HepG2 (cell line): ENCODE measurements around the gene CKAP2L. TPM values are rescaled to one million over a fixed set of nuclear protein-coding genes. Genes with fewer than 3 reads are reported as not detected.

Experiments
- ATAC-seq: fragments of 200-7000 bp; cut with Tn5 transposase; 3 replicates; pipeline ENCODE4 v1.9.1; 2020; ENCODE audit warnings: mild to moderate bottlenecking, moderate library complexity
- BruUV-seq: library from RNA; stranded (reverse); fragments of 400-500 nt; replicated peaks from 2 replicates; lab custom pipeline; 2021; lab: Mats Ljungman, UMichigan
- CTCF ChIA-PET: fragments of 300-600 bp; formaldehyde crosslinking; extraction: SDS; loops from one replicate; lab custom pipeline; 2021; ENCODE audit warnings: low total read pairs, inconsistent platforms, low intra/inter-chr PET ratio; lab: Yijun Ruan, JAX
- POLR2A ChIA-PET: fragments of 350-600 bp; sonication (Branson Sonifier 250); formaldehyde crosslinking; loops from one replicate; lab custom pipeline; 2020; ENCODE audit warnings: antibody characterized with exemption, inconsistent platforms; lab: Yijun Ruan, JAX
- DNase-seq: peaks from one replicate; pipeline ENCODE4 v3.0.0-alpha.2; 2015; ENCODE audit warnings: low spot score
- FAIRE-seq: peaks from 3 replicates; lab custom pipeline; 2011; peaks lifted over from hg19 to GRCh38; lab: Jason Lieb, UNC
- H2AFZ ChIP-seq: one replicate; pipeline ENCODE4 v1.6.1; 2011; ENCODE audit warnings: low read length, inconsistent platforms
- H3K27ac ChIP-seq: fragments of 300-600 bp; 3 replicates; pipeline ENCODE4 v1.8.0; 2011; ENCODE audit warnings: mixed run types, mild to moderate bottlenecking, mixed read lengths, low read length, inconsistent platforms; ENCODE audit not compliant: insufficient read depth; ENCODE audit errors: extremely low read length
- H3K27me3 ChIP-seq, 2 experiments: fragments of 200-600 bp in 1 of 2; 2 replicates in 1 of 2; 3 replicates in 1 of 2; pipeline versions ENCODE4 v1.6.0 to v1.8.0; 2011; ENCODE audit warnings: low read length in 2 of 2, mild to moderate bottlenecking in 2 of 2, moderate library complexity in 2 of 2, inconsistent platforms in 1 of 2; ENCODE audit not compliant: insufficient read depth in 2 of 2, control insufficient read depth in 1 of 2
- H3K36me3 ChIP-seq, 2 experiments: fragments of 200-600 bp in 1 of 2; replicated peaks in 1 of 2; 2 replicates in 1 of 2; 3 replicates in 1 of 2; pipeline versions ENCODE4 v1.5.1 to v1.8.0; 2011; ENCODE audit warnings: low read length in 2 of 2, inconsistent platforms in 1 of 2; ENCODE audit not compliant: insufficient read depth in 2 of 2, control insufficient read depth in 1 of 2
- H3K4me1 ChIP-seq: 2 replicates; pipeline ENCODE4 v1.5.1; 2012; ENCODE audit warnings: low read length, inconsistent platforms; ENCODE audit not compliant: insufficient read depth
- H3K4me2 ChIP-seq: 2 replicates; pipeline ENCODE4 v1.6.0; 2011; ENCODE audit warnings: low read depth, low read length, inconsistent platforms
- H3K4me3 ChIP-seq, 3 experiments: fragments of 200-600 bp in 1 of 3; sonication (generic), shearing (Covaris generic) in 1 of 3; replicated peaks in 1 of 3; 2 replicates each; pipeline ENCODE4 v1.5.1; 2011 to 2016; ENCODE audit warnings: low read length in 3 of 3, inconsistent platforms in 2 of 3, low read depth in 2 of 3, mild to moderate bottlenecking in 2 of 3, control low read depth in 1 of 3, mixed read lengths in 1 of 3; ENCODE audit not compliant: insufficient read depth in 1 of 3
- H3K79me2 ChIP-seq: one replicate; pipeline ENCODE4 v1.6.1; 2011; ENCODE audit warnings: low read length, inconsistent platforms; ENCODE audit not compliant: insufficient read depth
- H3K9ac ChIP-seq: 2 replicates; pipeline ENCODE4 v1.6.0; 2011; ENCODE audit warnings: mild to moderate bottlenecking, low read depth, low read length, inconsistent platforms; ENCODE audit not compliant: insufficient read depth
- H3K9me3 ChIP-seq: 2 replicates; pipeline ENCODE4 v1.5.1; 2012; ENCODE audit warnings: mild to moderate bottlenecking, low read length
- H4K20me1 ChIP-seq: 2 replicates; pipeline ENCODE4 v1.6.0; 2011; ENCODE audit warnings: inconsistent platforms, mild to moderate bottlenecking, low read length, moderate library complexity; ENCODE audit not compliant: insufficient read depth
- CAMTA2 ChIP-seq: sonication (generic); formaldehyde crosslinking; IDR thresholded peaks from 2 replicates; pipeline ENCODE4 v1.4.0; 2020; ENCODE audit warnings: mild to moderate bottlenecking, missing genetic modification reagents, borderline replicate concordance
- FOXA1 ChIP-seq, 2 experiments: fragments of 450-650 bp in 1 of 2; sonication (generic) in 1 of 2; formaldehyde crosslinking in 1 of 2; IDR thresholded peaks; 2 replicates each; pipeline versions ENCODE4 v1.4.0 to v1.6.1; 2016 to 2020; ENCODE audit warnings: missing genetic modification reagents in 1 of 2
- HDAC2 ChIP-seq: sonication (generic); formaldehyde crosslinking; IDR thresholded peaks from 2 replicates; pipeline ENCODE4 v1.4.0; 2020; ENCODE audit warnings: missing genetic modification reagents
- MED1 ChIP-seq: sonication (generic); formaldehyde crosslinking; IDR thresholded peaks from 2 replicates; pipeline ENCODE4 v1.4.0; 2020; ENCODE audit warnings: missing genetic modification reagents
- MTA1 ChIP-seq: sonication (generic); formaldehyde crosslinking; IDR thresholded peaks from 2 replicates; pipeline ENCODE4 v1.4.0; 2020; ENCODE audit warnings: missing genetic modification reagents, mild to moderate bottlenecking, borderline replicate concordance
- POLR2A ChIP-seq, 2 experiments: IDR thresholded peaks; 2 replicates each; pipeline ENCODE4 v1.6.1; 2011; ENCODE audit warnings: low read depth in 2 of 2, low read length in 2 of 2, mild to moderate bottlenecking in 1 of 2, moderate library complexity in 1 of 2; ENCODE audit not compliant: insufficient read depth in 1 of 2
- STAT5B ChIP-seq: sonication (generic); formaldehyde crosslinking; IDR thresholded peaks from 2 replicates; pipeline ENCODE4 v1.4.0; 2020; ENCODE audit warnings: missing genetic modification reagents
- ZEB1 ChIP-seq: IDR thresholded peaks from 2 replicates; pipeline ENCODE4 v1.6.1; 2012; ENCODE audit warnings: mild to moderate bottlenecking, low read depth, inconsistent platforms; ENCODE audit not compliant: insufficient replicate concordance
- ZNF282 ChIP-seq: fragments of 450-650 bp; IDR thresholded peaks from 2 replicates; pipeline ENCODE4 v1.6.1; 2018; ENCODE audit not compliant: partially characterized antibody
- ZNF510 ChIP-seq: sonication (generic); formaldehyde crosslinking; IDR thresholded peaks from 2 replicates; pipeline ENCODE4 v1.4.0; 2020; ENCODE audit warnings: low read depth, mild to moderate bottlenecking, missing genetic modification reagents
- ZNF619 ChIP-seq: sonication (generic); formaldehyde crosslinking; IDR thresholded peaks from 2 replicates; pipeline ENCODE4 v1.4.0; 2020; ENCODE audit warnings: mild to moderate bottlenecking, missing genetic modification reagents
- ZNF83 ChIP-seq: sonication (generic); formaldehyde crosslinking; IDR thresholded peaks from 2 replicates; pipeline ENCODE4 v1.4.0; 2020; ENCODE audit warnings: missing genetic modification reagents, mild to moderate bottlenecking, borderline replicate concordance
- WGBS: methylation state at CpG from one replicate; pipeline ENCODE4 v1.1.6; 2017; ENCODE audit warnings: low lambda C conversion rate; 5-methylcytosine and 5-hydroxymethylcytosine counted together
- in situ Hi-C: cut with HindIII; loops from 2 replicates; pipeline ENCODE4 v1.10.0; 2017; ENCODE audit warnings: low pct_unique_long_range_greater_than_20kb; ENCODE audit not compliant: extremely low pct_ligation_motif_present
- intact Hi-C: fragments of 100-400 bp; cut with micrococcal nuclease; formaldehyde crosslinking; loops from one replicate; pipeline ENCODE4 v1.10.0; 2022; ENCODE audit not compliant: unreplicated experiment
- polyA plus RNA-seq, 8 experiments: library from polyadenylated mRNA; depleted of rRNA in 3 of 8; stranded (reverse) in 7 of 8; unstranded in 1 of 8; fragments of >200 nt; fragmentation: Illumina TruSeq in 4 of 8; extraction: Trizol in 4 of 8; gene quantifications; 2 replicates each; pipeline versions ENCODE4 v1.2.1 to v1.2.3, GENCODE V29; 2011 to 2016; ENCODE audit warnings: low read depth in 4 of 8, missing spikeins in 1 of 8, mixed read lengths in 1 of 8; ENCODE audit not compliant: insufficient read depth in 1 of 8
- total RNA-seq, 5 experiments: library from RNA; depleted of rRNA; stranded (reverse); fragments of >200 nt; fragmentation: Illumina TruSeq; extraction: Trizol; gene quantifications; 2 replicates each; pipeline ENCODE4 v1.2.3, GENCODE V29; 2016; ENCODE audit warnings: low read depth in 1 of 5
- TF ChIP-seq, protein P1 (sequence below): sonication (generic); formaldehyde crosslinking; IDR thresholded peaks from 2 replicates; pipeline ENCODE4 v1.4.0; 2020; ENCODE audit warnings: missing genetic modification reagents
- TF ChIP-seq, protein P2 (sequence below): sonication (generic); formaldehyde crosslinking; IDR thresholded peaks from 2 replicates; pipeline ENCODE4 v1.5.1; 2020; ENCODE audit warnings: mild to moderate bottlenecking, missing genetic modification reagents

The CKAP2L gene
- total and polyA plus RNA-seq, 2 of the 13 experiments (the other 11 are each of a cell fraction or from before 2014, with no cell fraction given) = 7.1 to 9.5 TPM

DNA sequence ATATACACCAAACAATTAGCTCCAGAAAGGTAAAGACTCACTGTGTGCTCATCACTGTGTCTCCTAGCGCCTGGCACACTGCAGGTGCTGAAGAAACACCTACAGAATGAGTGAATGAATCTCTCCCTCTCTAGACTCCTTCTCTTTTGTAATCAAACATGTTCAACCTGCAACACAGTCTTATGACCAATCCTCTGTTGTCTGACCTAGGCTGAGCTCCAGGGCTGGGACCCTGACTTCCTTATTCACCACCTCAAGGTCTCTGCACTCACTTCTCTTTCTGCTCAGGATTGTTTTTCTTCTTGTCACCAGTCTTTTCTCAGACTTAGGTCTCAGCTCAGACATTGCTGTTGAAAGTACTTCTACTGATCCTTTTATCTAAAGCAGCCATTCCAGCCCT is 9.8 kb downstream of the CKAP2L start:
- no peak for FAIRE-seq
- H3K27ac ChIP-seq = no peak overlapping the region
- 100% methylated on average over 1 of the region's 1 CpG for WGBS
- H3K4me3 ChIP-seq = no peak overlapping the region
- BruUV-seq = no TSS peak
- in situ Hi-C loops = loop anchor here (5.0 kb wide), 2 partner anchors 123 to 188 kb away; no protein-coding TSS in a partner anchor
- no peaks in the 10 kb centered on the region for H4K20me1 ChIP-seq
- peaks cover 2% of the 10 kb centered on the region for H3K79me2 ChIP-seq
- no peaks in the 10 kb centered on the region for H3K9me3 ChIP-seq
- TF ChIP-seq FOXA1 (IDR thresholded peaks at IDR 0.05) (no peak), FOXA1 (CRISPR knock-in tag; IDR thresholded peaks at IDR 0.05) (no peak)
- H3K27me3 ChIP-seq = no peaks in the 10 kb centered on the region
- intact Hi-C loops = no loop called here
- no peak for DNase-seq
- CTCF ChIA-PET = no interaction called here
- H3K9ac ChIP-seq = no peak overlapping the region
- H3K4me1 ChIP-seq = peaks cover 32% of the 10 kb centered on the region
- no peak overlapping the region for H2AFZ ChIP-seq
- no peak overlapping the region for H3K4me2 ChIP-seq
- ATAC-seq = no peak
- H3K36me3 ChIP-seq = peaks cover 9 to 72% of the 10 kb centered on the region in 2 experiments
- POLR2A ChIA-PET = no interaction called here

DNA sequence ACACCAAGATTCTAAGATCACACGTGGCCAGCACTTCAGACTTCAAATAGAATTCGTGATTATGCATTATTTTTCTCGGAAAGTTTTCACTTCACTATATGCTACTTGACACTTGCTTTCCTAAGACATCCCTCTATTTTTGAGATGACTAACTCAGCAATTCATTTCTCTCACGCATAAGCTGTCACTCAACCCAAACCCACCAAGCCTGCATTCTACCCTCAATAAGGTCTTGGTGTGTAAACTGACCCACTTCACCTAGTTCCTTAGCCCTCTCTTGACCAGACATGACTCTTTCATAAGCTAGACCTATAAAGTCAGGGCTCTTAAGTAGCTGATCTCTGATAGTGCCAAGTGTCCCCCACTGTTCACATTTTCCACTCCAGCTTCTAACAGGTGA is 11.7 kb downstream of the CKAP2L start:
- Histone ChIP-seq H3K36me3 (peaks cover 9 to 63% of the 10 kb centered on the region in 2 experiments), H3K4me1 (peaks cover 32% of the 10 kb centered on the region), H3K79me2 (peaks cover 11% of the 10 kb centered on the region), H3K4me2 (no peak overlapping the region), H3K27ac (peak overlapping the region; percentile 62), H3K4me3 (no peak overlapping the region), H3K9me3 (no peaks in the 10 kb centered on the region), H4K20me1 (no peaks in the 10 kb centered on the region), H3K9ac (no peak overlapping the region), H3K27me3 (no peaks in the 10 kb centered on the region), H2AFZ (no peak overlapping the region)
- in situ Hi-C loops = loop anchor here (5.0 kb wide), 2 partner anchors 125 to 190 kb away; no protein-coding TSS in a partner anchor
- ChIA-PET CTCF (no interaction called here), POLR2A (no interaction called here)
- DNase-seq (no peak), FAIRE-seq (no peak), ATAC-seq (no peak)
- intact Hi-C loops = no loop called here
- BruUV-seq = no TSS peak
- WGBS = 93% methylated on average over 4 of the region's 4 CpGs
- no peak for TF ChIP-seq ZEB1
- no peak for TF ChIP-seq HDAC2 (CRISPR knock-in tag)
- TF ChIP-seq CAMTA2 (CRISPR knock-in tag) = no peak
- no peak for TF ChIP-seq POLR2A (IDR thresholded peaks at IDR 0.05; ENCODE audit: insufficient read depth in 1 of 2, low read depth in 2 of 2, low read length in 2 of 2)
- TF ChIP-seq ZNF510 = no peak
- no peak for TF ChIP-seq STAT5B (CRISPR knock-in tag)
- no peak for TF ChIP-seq ZNF83 (CRISPR knock-in tag)
- TF ChIP-seq, protein P1, sequence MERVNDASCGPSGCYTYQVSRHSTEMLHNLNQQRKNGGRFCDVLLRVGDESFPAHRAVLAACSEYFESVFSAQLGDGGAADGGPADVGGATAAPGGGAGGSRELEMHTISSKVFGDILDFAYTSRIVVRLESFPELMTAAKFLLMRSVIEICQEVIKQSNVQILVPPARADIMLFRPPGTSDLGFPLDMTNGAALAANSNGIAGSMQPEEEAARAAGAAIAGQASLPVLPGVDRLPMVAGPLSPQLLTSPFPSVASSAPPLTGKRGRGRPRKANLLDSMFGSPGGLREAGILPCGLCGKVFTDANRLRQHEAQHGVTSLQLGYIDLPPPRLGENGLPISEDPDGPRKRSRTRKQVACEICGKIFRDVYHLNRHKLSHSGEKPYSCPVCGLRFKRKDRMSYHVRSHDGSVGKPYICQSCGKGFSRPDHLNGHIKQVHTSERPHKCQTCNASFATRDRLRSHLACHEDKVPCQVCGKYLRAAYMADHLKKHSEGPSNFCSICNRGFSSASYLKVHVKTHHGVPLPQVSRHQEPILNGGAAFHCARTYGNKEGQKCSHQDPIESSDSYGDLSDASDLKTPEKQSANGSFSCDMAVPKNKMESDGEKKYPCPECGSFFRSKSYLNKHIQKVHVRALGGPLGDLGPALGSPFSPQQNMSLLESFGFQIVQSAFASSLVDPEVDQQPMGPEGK (CRISPR knock-in tag) = no peak
- TF ChIP-seq MTA1 (CRISPR knock-in tag) = no peak
- TF ChIP-seq MED1 (CRISPR knock-in tag) = no peak
- TF ChIP-seq, protein P2, sequence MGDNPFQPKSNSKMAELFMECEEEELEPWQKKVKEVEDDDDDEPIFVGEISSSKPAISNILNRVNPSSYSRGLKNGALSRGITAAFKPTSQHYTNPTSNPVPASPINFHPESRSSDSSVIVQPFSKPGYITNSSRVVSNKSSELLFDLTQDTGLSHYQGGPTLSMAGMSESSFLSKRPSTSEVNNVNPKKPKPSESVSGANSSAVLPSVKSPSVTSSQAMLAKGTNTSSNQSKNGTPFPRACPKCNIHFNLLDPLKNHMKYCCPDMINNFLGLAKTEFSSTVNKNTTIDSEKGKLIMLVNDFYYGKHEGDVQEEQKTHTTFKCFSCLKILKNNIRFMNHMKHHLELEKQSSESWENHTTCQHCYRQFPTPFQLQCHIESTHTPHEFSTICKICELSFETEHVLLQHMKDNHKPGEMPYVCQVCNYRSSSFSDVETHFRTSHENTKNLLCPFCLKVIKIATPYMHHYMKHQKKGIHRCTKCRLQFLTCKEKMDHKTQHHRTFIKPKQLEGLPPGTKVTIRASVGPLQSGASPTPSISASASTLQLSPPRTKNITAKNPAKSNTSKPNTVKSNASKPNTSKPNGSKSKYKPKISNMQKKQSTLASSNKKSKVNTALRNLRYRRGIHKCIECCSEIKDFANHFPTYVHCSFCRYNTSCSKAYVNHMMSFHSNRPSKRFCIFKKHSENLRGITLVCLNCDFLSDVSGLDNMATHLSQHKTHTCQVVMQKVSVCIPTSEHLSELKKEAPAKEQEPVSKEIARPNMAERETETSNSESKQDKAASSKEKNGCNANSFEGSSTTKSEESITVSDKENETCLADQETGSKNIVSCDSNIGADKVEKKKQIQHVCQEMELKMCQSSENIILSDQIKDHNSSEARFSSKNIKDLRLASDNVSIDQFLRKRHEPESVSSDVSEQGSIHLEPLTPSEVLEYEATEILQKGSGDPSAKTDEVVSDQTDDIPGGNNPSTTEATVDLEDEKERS = no peak
- TF ChIP-seq ZNF282 = no peak
- no peak for TF ChIP-seq ZNF619 (CRISPR knock-in tag)
